Activated effector memory CD4-positive, alpha-beta T cell treated with Interleukin-2 at 50 U/mL for 16 hours (primary cell): Measurements from ENCODE around the gene KLHL41.
"Not testable (repeated sequence)": the region's sequence is repeated elsewhere in the genome, so short reads cannot be mapped to it uniquely, and the experiment has no call there.

ENCODE experiments used
- DNase-seq: peaks from one replicate; pipeline ENCODE4 v3.0.0-alpha.2; 2020

Gene KLHL41

DNA sequence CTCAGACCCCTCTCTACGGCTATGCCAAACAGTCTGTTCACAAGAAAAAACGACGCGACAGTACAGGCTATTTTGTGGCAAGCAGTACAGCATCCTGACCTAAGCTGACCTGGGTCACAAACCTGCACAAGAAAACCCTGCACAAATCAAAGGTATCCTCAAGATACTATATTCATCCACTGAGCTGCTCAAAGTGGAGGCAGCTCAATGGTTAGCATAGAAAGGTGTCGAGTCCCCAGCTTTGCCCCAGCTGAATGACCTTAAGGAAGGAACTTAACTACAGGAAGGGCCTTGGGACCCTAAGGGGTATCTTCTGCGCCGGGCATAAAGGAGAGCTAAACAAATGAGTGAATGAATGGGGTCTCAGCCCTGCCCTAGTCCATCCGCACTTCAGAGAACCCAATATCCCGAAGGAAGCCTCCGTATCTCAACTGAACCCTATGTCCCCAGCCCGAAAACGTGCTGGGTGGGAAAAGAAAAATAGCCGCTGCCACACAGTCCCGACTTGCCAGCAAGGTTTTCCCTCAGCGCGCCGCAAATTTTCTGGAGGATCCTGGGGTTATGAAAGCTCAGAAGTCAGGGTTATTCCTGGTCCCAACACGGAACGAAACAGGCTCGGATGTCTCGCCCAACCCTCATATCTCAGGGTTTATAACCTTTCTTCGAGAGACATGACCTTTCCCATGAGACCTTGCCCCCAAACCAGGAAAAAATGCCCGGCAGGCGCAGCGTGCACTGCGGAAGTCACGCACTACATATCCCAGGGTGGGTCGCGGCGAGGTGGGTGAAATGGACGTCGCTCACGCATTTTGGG is 63.9 kb downstream of the KLHL41 start, which contains the start of gene FASTKD1:
Gene FASTKD1 (minus strand): TSS at position 706 of the 814 bp plus-strand sequence. CDS start 1,836 bp downstream, outside the sequence.
- DNase-seq = peak; percentile 72

- DNase-seq = no peak
Observed at GRCh38 chr2:169573974-169574299, 64.4 kb downstream of the KLHL41 start.

GRCh38 chr2:169574539-169574938 is 65.0 kb downstream of the KLHL41 start:
- DNase-seq = not testable (repeated sequence)

GRCh38 chr2:169575264-169575663 is 65.8 kb downstream of the KLHL41 start:
- not testable (repeated sequence) for DNase-seq
